Gastroesophageal sphincter (tissue), 3 donors: ENCODE data around the gene SH3PXD2A.

Experiments
- POLR2A ChIP-seq, 2 donors: fragments of 450-650 bp; IDR thresholded peaks; one replicate each; pipeline ENCODE4 v1.6.1; 2017; ENCODE audit warnings: antibody characterized with exemption in 2 of 2, mild to moderate bottlenecking in 2 of 2, moderate library complexity in 1 of 2
- POLR2AphosphoS5 ChIP-seq: sonication (generic); formaldehyde crosslinking; IDR thresholded peaks from one replicate; pipeline ENCODE4 v1.6.1; 2017; ENCODE audit warnings: antibody characterized with exemption
- TF ChIP-seq, protein P1 (sequence below), 4 experiments: fragments of 200-600 bp in 2 of 4; fragments of 450-650 bp in 2 of 4; sonication (generic) in 1 of 4; IDR thresholded peaks; one replicate each; pipeline ENCODE4 v1.5.1; 2017 to 2019; ENCODE audit warnings: antibody characterized with exemption in 4 of 4, mild to moderate bottlenecking in 2 of 4, moderate library complexity in 2 of 4

DNA sequence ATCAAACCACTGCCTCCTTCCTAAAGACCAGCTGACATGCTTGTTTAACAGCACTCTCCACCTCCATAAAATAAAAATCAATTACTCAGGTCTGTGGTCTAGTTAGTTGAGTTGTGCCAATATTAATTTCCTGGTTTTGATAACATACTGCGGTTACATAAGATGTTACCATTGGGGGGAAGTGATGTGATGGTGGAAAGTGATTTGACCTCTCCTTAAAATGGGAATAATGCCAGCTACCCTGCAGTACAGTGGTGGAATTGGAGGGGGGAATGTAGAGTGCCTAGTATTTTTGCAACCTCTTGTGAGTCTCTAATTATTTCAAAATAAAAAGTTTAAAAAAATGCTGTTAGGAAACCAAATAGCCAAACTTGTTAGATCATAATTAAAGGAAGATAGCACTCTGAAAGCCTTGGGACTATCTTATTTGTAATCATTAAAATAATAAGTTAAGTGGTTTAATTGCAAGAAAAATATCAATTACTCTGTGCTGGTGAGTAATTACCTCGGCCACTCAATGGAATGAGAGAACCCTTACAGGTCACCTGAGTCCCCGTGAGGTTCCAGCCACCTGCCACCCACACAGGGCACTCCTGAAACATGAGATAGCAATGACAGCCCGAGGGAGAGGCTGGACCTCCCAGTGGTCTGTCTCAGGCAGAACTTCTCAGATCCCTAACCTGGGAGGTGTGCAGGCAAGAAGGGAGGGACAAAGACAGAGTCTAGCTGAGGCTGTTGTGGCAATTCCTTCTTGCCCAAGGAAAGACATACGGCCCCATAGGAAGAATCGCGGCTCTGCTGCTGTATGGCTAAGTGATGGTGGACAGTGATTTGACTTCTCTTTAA, 94.1 kb downstream of the SH3PXD2A start:
- no peak for TF ChIP-seq POLR2A (IDR thresholded peaks at IDR 0.05)
- TF ChIP-seq, protein P1, sequence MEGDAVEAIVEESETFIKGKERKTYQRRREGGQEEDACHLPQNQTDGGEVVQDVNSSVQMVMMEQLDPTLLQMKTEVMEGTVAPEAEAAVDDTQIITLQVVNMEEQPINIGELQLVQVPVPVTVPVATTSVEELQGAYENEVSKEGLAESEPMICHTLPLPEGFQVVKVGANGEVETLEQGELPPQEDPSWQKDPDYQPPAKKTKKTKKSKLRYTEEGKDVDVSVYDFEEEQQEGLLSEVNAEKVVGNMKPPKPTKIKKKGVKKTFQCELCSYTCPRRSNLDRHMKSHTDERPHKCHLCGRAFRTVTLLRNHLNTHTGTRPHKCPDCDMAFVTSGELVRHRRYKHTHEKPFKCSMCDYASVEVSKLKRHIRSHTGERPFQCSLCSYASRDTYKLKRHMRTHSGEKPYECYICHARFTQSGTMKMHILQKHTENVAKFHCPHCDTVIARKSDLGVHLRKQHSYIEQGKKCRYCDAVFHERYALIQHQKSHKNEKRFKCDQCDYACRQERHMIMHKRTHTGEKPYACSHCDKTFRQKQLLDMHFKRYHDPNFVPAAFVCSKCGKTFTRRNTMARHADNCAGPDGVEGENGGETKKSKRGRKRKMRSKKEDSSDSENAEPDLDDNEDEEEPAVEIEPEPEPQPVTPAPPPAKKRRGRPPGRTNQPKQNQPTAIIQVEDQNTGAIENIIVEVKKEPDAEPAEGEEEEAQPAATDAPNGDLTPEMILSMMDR (IDR thresholded peaks at IDR 0.05) = peak in 1 of 4 experiments; percentile 14
- no peak for TF ChIP-seq POLR2AphosphoS5
